Measurements from ENCODE around the gene HAGH.

Gene HAGH

DNA sequence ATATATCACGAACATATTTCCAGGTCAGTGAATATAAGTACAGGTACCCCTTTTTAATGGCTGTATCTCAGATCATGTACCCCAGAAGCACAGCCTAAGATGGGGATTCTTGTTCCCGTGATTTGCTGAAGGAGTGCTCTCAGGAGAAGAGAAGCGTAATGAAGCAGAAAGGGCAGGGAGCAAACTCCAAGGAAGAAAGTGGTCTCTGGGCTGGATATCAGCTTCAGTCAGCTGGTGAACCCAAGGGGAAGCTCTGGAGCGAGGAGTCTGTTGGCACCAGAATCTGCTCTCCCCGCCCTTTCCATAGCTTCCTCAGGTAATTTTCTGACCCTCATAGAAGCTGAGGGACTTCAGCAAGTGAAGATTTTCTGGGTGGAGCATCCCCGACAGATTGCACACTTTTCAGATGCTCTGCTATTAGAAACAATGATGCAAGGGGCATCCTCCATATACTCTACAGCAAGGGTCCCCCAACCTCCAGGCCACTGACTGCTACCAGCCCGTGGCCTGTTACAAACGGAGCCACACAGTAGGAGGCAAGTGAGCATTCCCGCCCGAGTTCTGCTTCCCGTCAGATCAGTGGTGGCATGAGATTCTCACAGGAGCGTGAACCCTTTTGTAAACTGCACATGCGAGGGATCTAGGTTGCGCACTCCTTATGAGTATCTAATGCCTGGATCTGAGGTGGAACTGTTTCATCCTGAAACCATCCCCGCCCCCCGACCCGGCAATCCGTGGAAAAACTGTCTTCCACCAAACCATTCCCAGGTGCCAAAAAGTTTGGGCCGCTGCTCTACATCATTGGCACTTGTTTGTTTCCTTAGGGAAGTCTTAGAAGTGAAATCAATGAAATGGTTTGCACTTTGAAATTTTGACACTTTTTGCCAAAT lies 4.8 kb upstream of the HAGH start:
- no peak for DNase-seq

DNA sequence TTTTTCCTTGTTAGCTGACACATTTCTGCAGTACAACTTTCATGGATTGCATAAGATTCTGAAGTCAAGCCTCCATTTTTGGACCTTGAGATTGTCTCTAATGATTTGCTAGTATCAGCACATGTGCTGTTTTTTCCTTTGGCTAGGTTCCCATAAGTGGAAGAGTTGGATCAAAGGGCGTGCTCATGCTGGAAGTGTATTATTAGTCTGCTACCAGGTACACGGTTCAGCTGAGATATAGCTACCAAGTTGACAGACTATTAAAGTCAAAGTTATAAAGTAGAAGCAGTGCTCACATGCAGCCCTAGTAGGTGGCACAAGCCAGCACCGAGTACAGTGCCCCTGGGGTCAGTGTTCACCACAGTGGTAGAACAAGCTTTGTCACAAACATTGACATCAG lies 3.6 kb upstream of the HAGH start:
- no peak for DNase-seq

DNA sequence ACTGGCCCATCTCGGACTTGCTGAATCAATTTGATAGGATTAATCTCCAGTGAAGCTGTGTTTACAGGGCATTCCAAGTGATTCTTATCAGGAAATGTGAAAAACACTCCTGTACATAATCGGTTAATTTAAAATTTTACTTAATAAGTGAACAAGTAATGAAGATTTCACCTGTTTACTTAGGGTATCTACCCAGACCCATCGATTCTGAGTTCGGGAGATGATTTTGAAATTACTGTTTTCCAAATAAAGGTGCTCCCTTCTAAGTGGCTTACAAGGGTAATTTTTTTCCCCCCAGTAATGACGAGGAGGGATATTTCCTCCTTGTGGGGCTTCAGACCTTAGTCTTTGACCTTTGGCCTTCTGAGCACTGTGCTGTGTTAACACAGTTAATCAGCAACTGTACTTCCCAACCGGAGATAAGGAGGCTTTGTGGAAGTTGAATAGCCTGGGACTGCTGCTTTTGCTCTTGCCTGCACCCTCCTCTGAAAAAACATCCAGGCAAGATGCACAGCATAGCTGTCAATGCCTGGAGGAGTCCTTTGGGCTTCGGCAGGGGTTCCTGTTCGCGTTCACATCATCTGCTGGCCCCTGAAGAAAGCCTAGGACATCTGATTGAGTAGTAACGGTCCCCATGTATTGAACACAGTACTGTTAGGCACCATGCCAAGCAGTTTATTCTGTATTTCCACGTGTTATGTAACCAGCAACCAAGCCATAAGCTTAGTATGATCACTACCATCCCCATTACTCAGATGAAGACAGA lies 2.2 kb upstream of the HAGH start:
- DNase-seq, result peak in 1 of 3 donors; percentile 6

DNA sequence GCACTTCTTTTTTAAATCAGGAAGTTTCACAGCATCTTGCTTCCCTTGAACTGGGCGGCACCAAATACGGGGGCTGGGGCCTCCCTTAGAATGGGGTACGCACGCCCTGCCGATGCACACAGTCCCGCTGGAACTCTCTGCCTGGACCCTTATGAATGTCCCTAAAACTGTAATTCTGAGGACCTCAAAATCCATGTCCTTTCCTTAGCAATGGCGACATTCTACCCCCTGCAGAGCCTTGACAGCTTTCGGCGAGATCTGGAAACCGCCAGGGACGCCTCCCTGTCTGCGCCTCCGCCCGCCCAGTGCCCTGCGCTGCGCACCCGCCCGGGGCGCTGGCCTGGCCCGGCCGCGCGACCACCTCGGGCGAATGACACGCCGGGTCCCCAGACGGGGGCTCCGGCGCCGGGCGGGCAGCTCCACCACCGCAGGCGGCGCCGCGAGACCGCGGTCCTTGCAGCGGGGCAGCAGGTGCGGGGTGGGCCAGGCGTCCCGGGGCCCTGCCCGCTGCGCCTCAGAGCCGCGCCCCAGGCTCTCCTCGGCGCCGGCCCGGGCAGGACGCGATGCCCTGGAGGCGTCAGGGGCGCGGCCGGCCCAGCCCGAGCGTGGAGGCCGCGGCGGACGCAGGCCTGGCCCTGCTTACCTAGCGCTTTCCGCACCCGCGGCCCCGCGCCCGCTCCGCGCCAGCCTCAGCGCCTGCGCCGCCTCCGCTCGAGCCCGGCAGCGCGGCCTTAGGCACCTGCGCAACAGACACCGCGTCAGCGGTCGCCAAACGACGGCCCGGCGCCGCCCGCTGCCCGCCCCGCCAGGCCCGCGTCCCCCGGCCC lies 548 bp downstream of the HAGH start:
- DNase-seq, result peak; percentile 62 to 84 (median 68)

DNA sequence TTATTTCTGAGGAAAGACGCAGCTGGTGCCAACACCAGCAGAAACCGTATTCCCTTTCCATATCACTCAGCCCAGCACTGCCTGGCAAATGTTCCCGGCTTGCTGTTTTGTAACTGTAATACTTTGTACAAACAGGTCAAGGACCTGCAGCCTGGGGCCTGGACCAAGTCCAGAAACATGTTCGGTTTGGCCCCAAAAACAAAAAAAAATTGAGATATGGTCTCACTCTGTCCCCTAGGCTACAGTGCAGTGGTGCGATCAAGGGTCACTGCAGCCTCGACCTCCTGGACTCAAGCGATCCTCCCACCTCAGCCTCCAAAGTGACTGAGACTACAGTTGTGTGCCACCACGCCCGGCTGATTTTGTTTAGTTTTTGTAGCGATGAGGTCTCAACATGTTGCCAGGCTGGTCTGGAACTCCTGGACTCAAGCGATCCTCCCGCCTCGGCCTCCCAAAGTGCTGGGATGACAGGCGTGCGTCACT lies 1.2 kb downstream of the HAGH start:
- DNase-seq, result no peak

DNA sequence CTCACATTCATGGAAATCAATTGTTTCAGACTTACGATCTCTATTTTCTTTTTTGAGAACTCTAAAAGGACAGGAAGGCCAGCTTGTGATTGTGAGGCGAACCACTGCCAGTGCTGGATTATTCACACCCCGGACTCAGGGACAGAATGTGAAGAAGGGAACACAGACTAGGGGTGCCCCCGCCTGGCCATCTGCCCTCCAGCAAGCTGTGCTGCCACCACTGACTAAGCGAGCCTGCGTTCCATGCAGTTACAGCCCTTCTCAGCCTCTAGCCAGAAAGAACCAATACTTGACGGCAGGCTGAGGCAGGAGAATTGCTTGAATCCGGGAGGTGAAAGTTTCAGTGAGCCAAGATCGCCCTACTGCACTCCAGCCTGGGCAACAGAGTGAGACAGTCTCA lies 2.8 kb downstream of the HAGH start:
- peak in 2 of 3 donors; percentile 7 to 13 for DNase-seq

DNA sequence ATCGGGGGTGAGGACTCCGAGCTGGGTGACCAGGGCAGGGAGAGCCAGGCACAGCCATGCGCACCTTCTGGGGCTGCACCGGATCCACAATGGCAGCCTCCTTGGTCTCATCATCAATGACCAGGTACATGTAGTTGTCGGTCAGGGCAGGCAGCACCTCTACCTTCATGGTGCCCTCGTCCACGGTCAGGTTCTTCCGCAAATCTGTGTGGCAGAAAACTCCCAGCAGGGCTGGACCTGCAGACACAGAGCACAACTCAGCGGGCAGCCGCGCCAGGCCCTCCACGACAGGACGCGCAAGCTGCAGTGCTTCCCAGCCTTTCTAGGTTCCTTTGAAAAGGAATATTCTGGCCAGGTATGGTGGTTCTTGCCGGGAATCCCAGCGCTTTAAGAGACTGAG lies 3.8 kb downstream of the HAGH start:
- no peak for DNase-seq

DNA sequence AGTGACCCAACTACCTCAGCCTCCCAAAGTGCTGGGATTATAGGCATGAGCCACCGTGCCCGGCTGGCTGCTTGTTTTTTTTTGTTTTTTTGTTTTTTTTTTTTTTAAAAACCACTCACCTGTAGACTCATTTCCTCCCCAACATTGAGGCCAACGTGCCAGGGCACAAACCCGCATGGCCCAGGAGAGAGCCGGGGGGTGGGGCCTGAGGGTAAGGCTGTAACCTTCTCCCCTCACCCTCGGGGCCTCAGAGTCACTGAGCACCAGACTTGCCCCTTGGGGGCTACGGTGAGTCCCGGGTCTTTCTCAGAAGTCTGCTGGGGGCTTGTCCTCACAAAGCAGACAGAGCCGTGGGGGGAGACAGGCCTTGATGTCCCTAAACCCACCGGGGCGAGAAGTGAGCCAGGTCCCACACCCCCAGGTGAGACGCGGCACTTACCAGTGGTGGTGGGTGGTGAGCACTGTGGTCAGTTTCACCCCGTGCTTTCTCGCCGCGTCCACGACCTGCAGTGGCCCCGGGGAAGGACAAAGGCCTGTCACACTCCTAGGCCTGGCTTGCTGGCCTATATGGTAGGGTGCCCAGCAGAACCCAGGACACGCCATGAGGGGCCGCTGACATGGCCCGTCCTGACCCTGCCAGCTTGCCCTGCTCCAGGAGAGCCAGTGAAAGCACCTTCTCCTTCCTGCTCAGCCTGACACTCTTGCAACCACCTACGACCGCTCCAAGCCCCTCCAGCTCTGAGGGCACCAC lies 4.6 kb downstream of the HAGH start:
- DNase-seq, result no peak

DNA sequence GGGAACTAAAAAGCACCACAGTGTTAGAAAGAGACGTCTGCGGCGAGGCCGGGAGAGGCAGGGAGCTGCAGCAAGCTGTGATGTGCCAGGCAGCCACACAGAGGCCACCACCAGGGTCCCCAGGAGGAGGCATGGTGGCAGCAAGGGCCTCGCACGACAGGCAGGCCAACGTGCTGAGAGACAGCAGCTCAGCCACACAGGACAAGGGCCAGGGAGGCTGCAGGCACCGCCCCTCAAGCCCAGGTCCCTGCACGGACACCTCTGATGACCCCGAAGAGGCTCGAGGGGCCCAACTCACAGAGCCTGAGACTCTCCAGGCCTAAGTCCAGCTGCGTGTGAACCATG lies 5.7 kb downstream of the HAGH start:
- no peak for DNase-seq

DNA sequence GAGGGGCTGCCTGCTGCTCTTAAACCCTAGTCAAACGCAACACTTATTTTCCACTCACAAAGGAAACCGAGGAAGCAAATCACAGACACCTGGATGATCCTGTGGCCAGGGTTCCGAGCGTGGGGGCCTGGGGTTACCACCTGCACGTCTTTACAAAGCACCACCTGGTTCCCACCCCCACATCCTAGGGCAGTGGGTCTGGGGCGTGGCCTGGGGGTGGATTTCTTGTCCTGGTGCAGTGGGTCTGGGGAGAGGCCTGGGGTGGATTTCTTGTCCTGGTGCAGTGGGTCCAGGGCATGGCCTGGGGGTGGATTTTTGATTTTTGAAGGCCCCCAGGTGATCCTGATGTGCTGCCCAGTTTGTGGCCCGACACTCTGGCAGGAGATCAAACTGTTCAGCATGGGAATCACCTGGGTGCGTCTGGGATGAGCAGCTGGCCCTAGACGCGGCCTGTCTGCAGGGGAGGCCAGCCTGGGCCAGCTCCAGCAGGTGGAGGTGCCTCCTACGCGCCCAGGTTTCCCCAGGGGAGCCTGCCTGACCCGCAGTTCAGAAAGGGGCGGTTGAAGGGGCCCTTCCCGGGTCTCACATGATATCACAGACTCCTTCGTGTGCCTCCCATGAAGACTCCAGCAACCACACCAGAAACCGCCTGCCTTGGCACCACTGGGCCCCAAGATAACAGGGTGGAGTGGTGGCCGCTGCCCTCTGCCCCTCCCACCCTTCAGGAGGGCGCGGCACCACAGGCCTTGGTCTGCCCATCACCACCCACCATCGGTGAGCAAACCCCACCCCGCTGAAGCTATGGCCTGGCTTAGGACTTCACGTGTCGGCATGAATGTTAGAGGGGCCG lies 6.3 kb downstream of the HAGH start:
- DNase-seq, result no peak

DNA sequence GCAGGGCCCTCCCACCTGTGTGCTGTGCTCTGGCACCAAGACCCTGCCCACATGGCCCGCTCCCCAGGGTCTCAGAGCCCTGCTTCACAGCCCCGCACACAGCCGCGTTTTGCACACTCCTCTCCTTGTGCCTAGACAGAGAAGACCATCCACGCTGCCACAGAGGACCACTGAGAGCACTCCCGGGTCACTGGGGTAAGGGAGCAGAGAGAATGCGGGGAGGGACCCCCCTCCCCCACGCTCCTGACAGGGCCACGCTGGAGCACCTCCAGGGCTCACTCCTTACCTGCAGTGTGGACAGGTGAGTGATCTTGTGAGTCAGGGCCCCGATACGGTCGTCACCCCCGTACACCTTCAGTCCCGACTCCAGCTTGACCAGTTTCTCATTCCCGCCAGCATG lies 7.0 kb downstream of the HAGH start:
- DNase-seq, result no peak

DNA sequence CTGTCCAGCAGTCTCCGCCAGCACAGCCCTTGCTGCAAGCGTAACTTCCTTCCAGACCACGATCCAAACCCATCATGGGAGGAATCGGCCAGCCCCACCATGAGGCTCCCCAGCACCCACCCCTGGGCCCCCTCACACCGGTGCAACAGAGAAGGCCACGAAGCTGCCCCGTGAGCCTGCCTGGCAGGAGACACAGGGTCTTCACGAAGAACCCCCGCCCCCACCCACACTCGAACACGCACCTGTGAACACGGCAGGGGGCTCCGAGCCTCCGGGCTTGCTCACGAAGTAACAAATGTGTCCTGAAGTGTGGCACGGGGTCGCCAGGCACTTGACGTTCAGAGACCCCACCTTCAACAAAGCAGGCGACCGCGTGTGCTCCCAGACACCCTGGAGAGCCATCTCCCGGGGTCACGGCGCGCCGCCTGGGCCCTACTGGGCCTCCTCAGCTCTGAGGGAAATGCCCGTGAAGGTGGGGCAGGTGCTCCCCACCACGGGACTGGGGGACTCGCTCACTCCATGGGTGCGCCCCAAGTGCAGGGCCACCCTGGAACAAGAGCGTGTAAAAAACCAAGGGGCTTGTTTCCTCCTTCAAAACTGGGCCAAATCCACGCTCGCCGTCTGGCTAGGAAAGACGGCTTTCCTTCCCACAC lies 7.6 kb downstream of the HAGH start:
- DNase-seq, result no peak

DNA sequence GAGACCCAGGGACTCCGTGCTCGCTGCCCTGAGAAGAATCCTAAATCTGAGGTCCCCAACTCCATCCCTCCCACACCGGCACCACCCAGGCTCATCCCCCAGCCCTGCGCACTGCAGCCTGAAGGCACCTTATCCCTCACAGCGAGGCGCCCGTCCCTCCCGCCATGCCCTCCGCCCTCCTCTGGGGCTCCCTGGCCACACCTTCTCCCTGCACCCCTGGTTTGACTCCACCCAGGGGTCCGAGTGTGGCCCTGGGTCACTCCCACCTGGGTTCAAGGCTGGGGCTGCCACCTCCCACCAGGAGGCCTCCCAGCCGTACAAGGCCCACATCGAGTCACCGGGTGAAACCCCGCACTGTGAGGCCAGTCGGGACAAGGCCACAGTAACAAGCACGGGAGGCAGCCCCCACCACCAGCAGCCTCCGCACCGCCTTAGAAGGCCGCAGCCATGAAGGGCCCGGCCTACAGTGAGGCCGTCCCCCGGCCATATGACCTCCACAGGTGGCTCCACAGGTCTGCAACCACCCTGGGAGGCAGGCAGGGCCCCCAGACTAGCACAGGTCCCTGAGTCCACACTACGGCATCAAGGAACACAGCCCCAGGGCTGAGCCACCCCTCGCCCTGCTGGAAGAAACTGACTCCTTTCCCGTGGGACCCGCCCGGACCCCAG lies 8.3 kb downstream of the HAGH start:
- no peak for DNase-seq

DNA sequence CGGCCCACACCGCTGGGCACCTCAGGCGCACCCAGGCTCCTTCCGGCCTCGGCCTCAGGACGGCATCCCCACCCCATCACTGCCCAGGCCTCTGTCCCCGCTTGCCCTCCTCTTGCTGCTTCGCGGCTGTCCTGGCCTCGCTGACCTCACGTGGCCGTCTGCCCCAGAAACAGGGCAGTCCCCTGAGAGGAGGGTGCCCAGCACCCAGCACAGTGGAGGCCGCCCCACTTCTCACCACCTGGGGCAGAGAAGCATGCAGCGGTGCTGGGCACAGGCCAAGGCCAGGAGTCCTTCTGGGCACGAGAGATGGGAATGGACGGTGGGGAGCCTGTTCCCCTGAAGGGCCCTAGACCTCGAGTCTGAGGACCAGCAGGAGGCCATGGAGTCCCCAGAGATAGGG lies 8.9 kb downstream of the HAGH start:
- DNase-seq, result no peak

DNA sequence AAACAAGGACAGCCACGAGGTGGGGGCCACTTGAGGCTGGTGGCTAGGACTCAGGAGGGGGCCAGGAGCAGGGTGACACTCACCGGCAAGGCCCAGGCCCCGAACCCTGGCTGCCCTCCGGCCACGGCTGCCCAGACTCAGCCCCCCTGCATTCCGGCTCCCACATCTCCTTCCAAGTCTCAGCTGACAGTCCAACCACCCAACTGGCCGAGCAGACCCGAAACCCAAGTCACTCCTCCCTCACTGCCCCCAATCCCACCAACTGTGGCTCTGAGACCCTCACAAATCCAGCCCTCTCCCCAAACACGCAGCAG lies 9.4 kb downstream of the HAGH start:
- DNase-seq, result no peak

DNA sequence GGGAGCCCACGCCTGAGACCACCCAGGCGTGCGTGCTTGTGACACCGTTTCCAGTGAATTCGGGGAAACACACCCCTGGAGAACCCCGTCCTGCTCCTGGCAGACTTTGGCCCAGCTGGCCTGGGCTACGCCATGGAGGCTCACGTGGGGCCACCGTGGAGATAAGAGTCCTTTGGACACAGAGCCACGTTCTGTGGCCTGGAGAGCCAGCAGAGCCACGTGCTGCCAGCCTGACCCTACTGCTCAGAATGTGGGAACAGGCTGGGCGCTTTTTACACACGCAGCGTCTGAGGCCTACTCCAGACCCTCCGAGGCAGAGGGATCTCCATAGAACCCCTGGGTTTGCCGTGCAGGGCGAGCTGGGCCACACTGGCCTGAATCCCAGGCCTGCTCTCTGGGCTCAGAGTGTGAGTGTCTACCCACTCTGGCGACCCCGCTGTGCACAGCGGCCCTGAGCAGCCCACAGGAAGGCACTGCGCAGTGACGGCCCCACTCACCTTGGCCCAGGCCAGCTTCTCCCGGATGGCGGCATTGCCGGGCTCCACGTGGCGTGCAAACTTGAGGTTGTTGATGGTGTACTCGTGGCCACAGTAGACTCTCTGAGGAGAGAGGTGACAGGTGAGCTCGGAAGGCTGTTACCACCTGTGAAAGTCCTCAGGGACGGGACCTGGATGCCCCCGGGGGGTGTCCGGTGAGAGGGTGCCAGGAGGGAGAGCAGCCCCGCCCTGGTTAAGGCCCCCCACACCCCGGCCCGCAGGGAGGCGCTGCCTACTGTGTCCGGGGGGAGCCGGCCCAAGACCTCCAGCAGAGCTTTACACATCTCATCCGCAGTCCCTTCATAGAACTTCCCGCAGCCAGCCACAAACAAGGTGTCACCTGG lies 10.0 kb downstream of the HAGH start:
- no peak for DNase-seq

DNA sequence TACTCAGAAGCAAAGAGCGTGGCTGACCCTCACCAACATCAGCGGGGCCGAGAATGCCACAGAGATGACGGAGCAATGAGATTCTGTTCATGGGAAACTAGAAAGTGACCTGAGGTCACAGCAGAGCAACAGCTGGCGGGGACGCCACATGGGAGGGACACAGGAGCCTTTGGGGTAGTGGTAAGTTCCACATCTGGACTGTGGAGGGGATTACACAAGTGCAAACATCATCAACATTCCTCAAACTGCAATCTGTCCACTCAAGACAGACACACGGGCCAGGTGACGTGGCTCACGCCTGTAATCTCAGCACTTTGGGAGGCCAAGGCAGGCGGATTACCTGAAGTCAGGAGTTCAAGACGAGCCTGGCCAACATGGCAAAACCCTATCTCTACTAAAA lies 11.2 kb downstream of the HAGH start:
- DNase-seq, result no peak

DNA sequence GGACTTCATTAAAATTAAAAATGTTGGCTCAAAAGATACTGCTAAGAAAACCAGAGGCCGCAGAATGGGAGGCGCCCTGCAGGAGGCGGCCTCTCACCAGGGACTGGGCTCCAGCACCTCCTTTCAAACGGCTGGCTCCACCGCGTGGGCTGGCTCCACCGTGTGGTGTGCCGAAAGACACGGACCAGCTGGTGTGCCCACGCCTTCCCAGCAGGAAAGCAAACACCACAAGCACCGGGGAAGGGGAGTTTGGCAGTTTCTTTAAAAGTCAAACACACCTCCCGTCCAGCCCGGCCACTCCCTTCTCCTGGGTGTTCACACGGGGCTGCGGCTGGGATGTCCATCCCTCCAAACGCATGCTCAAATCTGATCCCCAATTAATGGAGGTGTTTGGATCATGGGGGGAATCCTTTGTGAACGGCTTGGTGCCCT lies 13.9 kb downstream of the HAGH start:
- peak; percentile 69 to 84 (median 75) for DNase-seq

DNA sequence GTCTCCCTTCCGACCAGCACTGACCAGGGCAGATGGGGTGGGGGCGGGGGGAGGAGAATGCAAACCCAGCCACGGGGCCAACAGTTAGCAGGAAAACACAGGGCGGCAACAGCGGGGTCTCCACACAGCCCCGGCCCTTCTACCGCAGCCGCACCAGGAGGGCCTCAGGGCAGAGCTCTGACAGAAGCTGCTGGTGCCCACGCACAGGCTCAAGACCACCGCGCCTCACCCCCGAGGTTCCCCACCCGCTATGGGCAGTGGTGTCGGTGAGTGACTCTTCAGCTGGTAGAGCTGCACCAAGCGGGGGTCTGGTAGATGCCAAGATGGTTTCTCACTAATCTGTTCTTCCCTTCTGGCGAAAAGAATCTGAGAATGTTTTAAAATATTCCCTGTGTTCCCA lies 16.1 kb downstream of the HAGH start:
- DNase-seq, result no peak

DNA sequence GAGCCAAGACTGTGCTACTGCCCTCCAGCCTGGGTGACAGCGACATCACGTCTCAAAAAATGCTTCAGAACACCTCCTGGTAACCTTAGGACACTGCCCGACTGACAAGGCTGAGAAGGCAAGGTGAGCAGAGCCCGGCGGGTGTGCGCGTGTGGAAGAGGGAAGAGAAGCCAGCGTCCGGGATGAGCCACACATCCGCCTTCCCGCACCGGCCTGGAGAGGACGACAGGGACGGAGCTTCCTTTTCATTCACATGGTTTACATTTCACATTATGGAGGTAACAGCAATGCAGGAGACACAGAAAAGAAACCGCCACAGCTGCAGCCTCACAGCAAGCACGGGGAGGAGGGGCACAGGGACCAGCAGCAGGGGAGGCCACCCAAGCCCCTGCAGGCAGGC lies 16.5 kb downstream of the HAGH start:
- DNase-seq, result no peak

All from suppressor macrophage treated with lipopolysaccharide for 1 hour (primary cell).